GM12878 (cell line): Measurements from ENCODE around the gene FURIN. TPM values are rescaled to one million over a fixed set of nuclear protein-coding genes. Genes with fewer than 3 reads are reported as not detected.

Source experiments
- ATAC-seq: fragments of 200-7000 bp; cut with Tn5 transposase; 3 replicates; pipeline ENCODE4 v1.9.1; 2020; ENCODE audit warnings: mild to moderate bottlenecking, moderate library complexity
- BruUV-seq: library from RNA; stranded (reverse); fragments of 400-500 nt; replicated peaks from 2 replicates; lab custom pipeline; 2021; lab: Mats Ljungman, UMichigan
- CTCF ChIA-PET: fragments of 300-600 bp; sonication (Branson Sonifier 250); formaldehyde crosslinking; extraction: SDS; loops from one replicate; lab custom pipeline; 2021; ENCODE audit warnings: inconsistent platforms; lab: Yijun Ruan, JAX
- POLR2A ChIA-PET: fragments of 350-600 bp; formaldehyde crosslinking; extraction: SDS; loops from one replicate; lab custom pipeline; 2021; ENCODE audit warnings: inconsistent platforms; lab: Charles Lee
- RAD21 ChIA-PET: fragments of 300-600 bp; sonication (Branson Sonifier 250); formaldehyde crosslinking; loops from one replicate; lab custom pipeline; 2023; ENCODE audit warnings: antibody characterized with exemption; ENCODE audit not compliant: unreplicated experiment; lab: Charles Lee
- SMC1A ChIA-PET: fragments of 300-600 bp; sonication (Branson Sonifier 250); formaldehyde crosslinking; loops from one replicate; lab custom pipeline; 2023; ENCODE audit not compliant: unreplicated experiment, uncharacterized antibody; lab: Charles Lee
- DNase-seq: peaks from one replicate; pipeline ENCODE4 v3.0.0-alpha.2; 2011; ENCODE audit warnings: low read depth, low spot score
- FAIRE-seq: peaks from 3 replicates; lab custom pipeline; 2011; peaks lifted over from hg19 to GRCh38; lab: Jason Lieb, UNC
- H2AFZ ChIP-seq: 2 replicates; pipeline ENCODE4 v1.6.0; 2011; ENCODE audit warnings: low read depth, low read length, control low read depth; ENCODE audit not compliant: control insufficient read depth
- H3K27ac ChIP-seq: 2 replicates; pipeline ENCODE4 v1.5.1; 2011; ENCODE audit warnings: control low read depth; ENCODE audit not compliant: control insufficient read depth, insufficient read depth
- H3K27me3 ChIP-seq, 2 experiments: replicated peaks in 1 of 2; 2 replicates each; pipeline versions ENCODE4 v1.6.0 to v1.6.1; 2011; ENCODE audit warnings: low read length in 1 of 2; ENCODE audit not compliant: control insufficient read depth in 2 of 2, insufficient read depth in 2 of 2
- H3K36me3 ChIP-seq, 2 experiments: 2 replicates each; pipeline ENCODE4 v1.5.1; 2011; ENCODE audit warnings: low read length in 1 of 2; ENCODE audit not compliant: control insufficient read depth in 2 of 2, insufficient read depth in 2 of 2
- H3K4me1 ChIP-seq: 2 replicates; pipeline ENCODE4 v1.6.1; 2011; ENCODE audit warnings: mild to moderate bottlenecking, low read length, moderate library complexity, mixed read lengths; ENCODE audit not compliant: control insufficient read depth, insufficient read depth
- H3K4me2 ChIP-seq: 2 replicates; pipeline ENCODE4 v1.6.0; 2011; ENCODE audit warnings: control low read depth; ENCODE audit not compliant: control insufficient read depth, insufficient read depth
- H3K4me3 ChIP-seq: fragments of 200-600 bp; sonication (generic); 2 replicates; pipeline ENCODE4 v1.5.1; 2016
- H3K79me2 ChIP-seq: 2 replicates; pipeline ENCODE4 v1.6.0; 2011; ENCODE audit warnings: low read length; ENCODE audit not compliant: control insufficient read depth, insufficient read depth
- H3K9ac ChIP-seq: 2 replicates; pipeline ENCODE4 v1.8.0; 2011; ENCODE audit warnings: low read length, control low read depth, mixed read lengths; ENCODE audit not compliant: control insufficient read depth, insufficient read depth
- H3K9me3 ChIP-seq: replicated peaks from 3 replicates; pipeline ENCODE4 v1.5.1; 2011; ENCODE audit warnings: mild to moderate bottlenecking, low read length; ENCODE audit not compliant: control insufficient read depth, insufficient read depth
- H4K20me1 ChIP-seq: 2 replicates; pipeline ENCODE4 v1.6.0; 2011; ENCODE audit not compliant: control insufficient read depth, insufficient read depth
- BMI1 ChIP-seq: fragments of 450-650 bp; IDR thresholded peaks from 2 replicates; pipeline ENCODE4 v1.6.1; 2016; ENCODE audit warnings: mild to moderate bottlenecking, moderate library complexity, borderline replicate concordance
- CBX5 ChIP-seq: sonication (generic); IDR thresholded peaks from 2 replicates; pipeline ENCODE4 v1.6.1; 2016; ENCODE audit warnings: low read depth, moderate library complexity, mild to moderate bottlenecking, inconsistent platforms
- CREM ChIP-seq: IDR thresholded peaks from 2 replicates; pipeline ENCODE4 v1.6.1; 2014; ENCODE audit warnings: antibody characterized with exemption, low read depth
- HDAC6 ChIP-seq: fragments of 200-600 bp; sonication (generic); IDR thresholded peaks from one replicate; pipeline ENCODE4 v1.8.0; 2017; ENCODE audit warnings: antibody characterized with exemption; ENCODE audit not compliant: unreplicated experiment
- KAT2A ChIP-seq: conservative IDR thresholded peaks from 2 replicates; pipeline ENCODE4 v1.6.1; 2011; ENCODE audit warnings: low read depth, low read length; ENCODE audit not compliant: control insufficient read depth
- MEF2B ChIP-seq: fragments of 450-650 bp; IDR thresholded peaks from 2 replicates; pipeline ENCODE4 v1.6.1; 2018; ENCODE audit warnings: mild to moderate bottlenecking, moderate library complexity; ENCODE audit not compliant: partially characterized antibody, poor library complexity, severe bottlenecking
- NBN ChIP-seq: fragments of 450-650 bp; IDR thresholded peaks from 2 replicates; pipeline ENCODE4 v1.6.1; 2016
- NR2F1 ChIP-seq: fragments of 450-650 bp; conservative IDR thresholded peaks from 2 replicates; pipeline ENCODE4 v1.6.1; 2017; ENCODE audit warnings: mild to moderate bottlenecking
- SMC3 ChIP-seq: IDR thresholded peaks from 2 replicates; pipeline ENCODE4 v1.6.1; 2011; ENCODE audit warnings: low read length, improper control_type of control experiment, borderline replicate concordance
- SRF ChIP-seq, 2 experiments: IDR thresholded peaks; 2 replicates each; pipeline ENCODE4 v1.6.1; 2011; ENCODE audit warnings: low read depth in 2 of 2, low read length in 2 of 2, mild to moderate bottlenecking in 1 of 2, moderate library complexity in 1 of 2
- WGBS: methylation state at CpG from one replicate; pipeline ENCODE4 v1.1.6; 2016; ENCODE audit warnings: low lambda C conversion rate; ENCODE audit not compliant: insufficient replicate concordance, insufficient coverage; ENCODE audit errors: missing lambda C conversion rate; 5-methylcytosine and 5-hydroxymethylcytosine counted together
- in situ Hi-C: fragments of 300-500 bp; cut with MboI; formaldehyde crosslinking; loops from 9 replicates; pipeline ENCODE4 v1.14.3; 2018; ENCODE audit warnings: mixed read lengths
- intact Hi-C: fragments of 100-400 bp; cut with micrococcal nuclease; formaldehyde crosslinking; loops from one replicate; pipeline ENCODE4 v1.14.2; 2022; ENCODE audit not compliant: unreplicated experiment
- polyA plus RNA-seq, 11 experiments: library from polyadenylated mRNA; depleted of rRNA in 4 of 11; unstranded in 6 of 11; stranded (reverse) in 5 of 11; fragments of >200 nt; fragmentation: Nextera tagmentation in 4 of 11; fragmentation: Illumina TruSeq in 1 of 11; extraction: Ambion mirVana in 4 of 11; extraction: Trizol in 1 of 11; gene quantifications; 1 replicate in 1 of 11; 2 replicates in 10 of 11; pipeline versions ENCODE4 v1.2.1 to v1.2.3, GENCODE V29; 2011 to 2016; ENCODE audit warnings: inconsistent platforms in 2 of 11, missing spikeins in 2 of 11, low read depth in 1 of 11
- total RNA-seq, 4 experiments: library from RNA; depleted of rRNA in 3 of 4; stranded (reverse); fragments of >200 nt in 3 of 4; fragmentation: Illumina TruSeq in 1 of 4; extraction: Trizol in 1 of 4; gene quantifications; 2 replicates each; pipeline versions ENCODE4 v1.2.1 to v1.2.3, GENCODE V29; 2013 to 2021
- TF ChIP-seq, protein P1 (sequence below): fragments of 450-650 bp; IDR thresholded peaks from 2 replicates; pipeline ENCODE4 v1.6.1; 2017; ENCODE audit warnings: antibody characterized with exemption, mild to moderate bottlenecking, moderate library complexity

The FURIN gene
- total and polyA plus RNA-seq, 10 of the 15 experiments (the other 5 are each of a cell fraction or from before 2014, with no cell fraction given): 0.47 to 39.9 (median 8.0) TPM

- peaks cover 13% of the 10 kb centered on the region for H3K4me1 ChIP-seq
- 88% methylated on average over 12 of the region's 12 CpGs for WGBS
- SMC1A ChIA-PET: no interaction called here
These were observed 48.5 kb upstream of the FURIN start for GRCh38 chr15:90819850-90820249.

DNA sequence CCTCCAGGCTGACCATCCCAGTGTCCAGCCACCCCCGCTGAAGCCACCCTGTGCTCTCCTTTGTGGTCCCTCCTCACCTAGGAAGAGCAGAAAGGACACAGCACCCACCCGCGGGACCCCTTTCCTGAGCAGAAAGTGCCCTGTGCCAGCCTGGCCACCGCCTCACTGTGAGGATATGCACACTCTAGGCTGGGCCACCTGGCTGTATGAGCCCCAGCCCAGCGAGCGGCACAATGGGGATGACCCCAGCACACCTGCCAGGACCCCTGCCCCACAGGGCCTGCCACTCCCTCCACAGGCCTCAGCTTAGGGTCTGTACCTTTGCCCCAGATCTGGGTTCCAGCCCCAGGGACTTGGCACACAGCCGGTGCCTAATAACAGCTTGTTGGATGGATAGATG is 47.9 kb upstream of the FURIN start:
- RAD21 ChIA-PET: no interaction called here
- intact Hi-C loops: no loop called here
- no peaks in the 10 kb centered on the region for H3K9me3 ChIP-seq
- 88% methylated on average over 7 of the region's 7 CpGs for WGBS
- no peak overlapping the region for H3K27ac ChIP-seq
- CTCF ChIA-PET: interaction anchor here (1.4 kb wide), 1 partner anchor 112 kb away, joined by 4 read pairs; the partner anchor contains the start of gene HDDC3
- no peaks in the 10 kb centered on the region for H3K79me2 ChIP-seq
- POLR2A ChIA-PET: no interaction called here
- peaks cover 10% of the 10 kb centered on the region for H3K4me1 ChIP-seq
- TF ChIP-seq HDAC6 (no peak), NBN (no peak), BMI1 (no peak), SRF (IDR thresholded peaks at IDR 0.05; ENCODE audit: low read depth in 2 of 2, low read length in 2 of 2) (no peak), CREM (no peak), MEF2B (no peak), CBX5 (no peak), KAT2A (no peak)
- TF ChIP-seq, protein P1, sequence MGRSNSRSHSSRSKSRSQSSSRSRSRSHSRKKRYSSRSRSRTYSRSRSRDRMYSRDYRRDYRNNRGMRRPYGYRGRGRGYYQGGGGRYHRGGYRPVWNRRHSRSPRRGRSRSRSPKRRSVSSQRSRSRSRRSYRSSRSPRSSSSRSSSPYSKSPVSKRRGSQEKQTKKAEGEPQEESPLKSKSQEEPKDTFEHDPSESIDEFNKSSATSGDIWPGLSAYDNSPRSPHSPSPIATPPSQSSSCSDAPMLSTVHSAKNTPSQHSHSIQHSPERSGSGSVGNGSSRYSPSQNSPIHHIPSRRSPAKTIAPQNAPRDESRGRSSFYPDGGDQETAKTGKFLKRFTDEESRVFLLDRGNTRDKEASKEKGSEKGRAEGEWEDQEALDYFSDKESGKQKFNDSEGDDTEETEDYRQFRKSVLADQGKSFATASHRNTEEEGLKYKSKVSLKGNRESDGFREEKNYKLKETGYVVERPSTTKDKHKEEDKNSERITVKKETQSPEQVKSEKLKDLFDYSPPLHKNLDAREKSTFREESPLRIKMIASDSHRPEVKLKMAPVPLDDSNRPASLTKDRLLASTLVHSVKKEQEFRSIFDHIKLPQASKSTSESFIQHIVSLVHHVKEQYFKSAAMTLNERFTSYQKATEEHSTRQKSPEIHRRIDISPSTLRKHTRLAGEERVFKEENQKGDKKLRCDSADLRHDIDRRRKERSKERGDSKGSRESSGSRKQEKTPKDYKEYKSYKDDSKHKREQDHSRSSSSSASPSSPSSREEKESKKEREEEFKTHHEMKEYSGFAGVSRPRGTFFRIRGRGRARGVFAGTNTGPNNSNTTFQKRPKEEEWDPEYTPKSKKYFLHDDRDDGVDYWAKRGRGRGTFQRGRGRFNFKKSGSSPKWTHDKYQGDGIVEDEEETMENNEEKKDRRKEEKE: no peak
- H3K27me3 ChIP-seq: no peaks in the 10 kb centered on the region
- ATAC-seq (no peak), FAIRE-seq (no peak), DNase-seq (no peak)
- no peak overlapping the region for H3K9ac ChIP-seq
- SMC1A ChIA-PET: no interaction called here
- no peak overlapping the region for H3K4me2 ChIP-seq
- H3K36me3 ChIP-seq: peaks cover under 1 to 2% of the 10 kb centered on the region in 2 experiments; a peak in 2 of 4 replicates
- no TSS peak for BruUV-seq
- no peak overlapping the region for H3K4me3 ChIP-seq
- H4K20me1 ChIP-seq: no peaks in the 10 kb centered on the region
- in situ Hi-C loops: no loop called here
- H2AFZ ChIP-seq: no peak overlapping the region

More at GRCh38 chr15:90819850-90820249, 48.5 kb upstream of the FURIN start:
- no peak overlapping the region for H2AFZ ChIP-seq
- in situ Hi-C loops (no loop called here), intact Hi-C loops (loop anchor here (5.0 kb wide), 1 partner anchor 67 kb away; no protein-coding TSS in a partner anchor)
- FAIRE-seq (no peak), DNase-seq (no peak), ATAC-seq (no peak)
- peaks cover 2 to 3% of the 10 kb centered on the region in 2 experiments; a peak in 2 of 4 replicates for H3K36me3 ChIP-seq
- H3K27me3 ChIP-seq: no peaks in the 10 kb centered on the region
- no peaks in the 10 kb centered on the region for H3K9me3 ChIP-seq
- H4K20me1 ChIP-seq: no peaks in the 10 kb centered on the region
- H3K27ac ChIP-seq: no peak overlapping the region
- no peak overlapping the region for H3K4me2 ChIP-seq
- H3K79me2 ChIP-seq: no peaks in the 10 kb centered on the region
- RAD21 ChIA-PET: interaction anchor here (2.5 to 2.8 kb wide), 2 partner anchors 25 to 35 kb away, joined by 7 to 10 read pairs; no protein-coding TSS in a partner anchor
- H3K4me3 ChIP-seq: no peak overlapping the region
- TF ChIP-seq SMC3 (no peak), NR2F1 (0 out of 2 replicates have a peak, but pooled peaks have one; percentile 44)
- TF ChIP-seq, all 136 proteins: peak for 1
- POLR2A ChIA-PET: no interaction called here
- CTCF ChIA-PET: interaction anchor here (2.7 kb wide), 1 partner anchor 66 kb away, joined by 15 read pairs; no protein-coding TSS in a partner anchor
- no peak overlapping the region for H3K9ac ChIP-seq
- no TSS peak for BruUV-seq
